ENCODE measurements around the gene HOXC6.

HOXC6 gene

DNA sequence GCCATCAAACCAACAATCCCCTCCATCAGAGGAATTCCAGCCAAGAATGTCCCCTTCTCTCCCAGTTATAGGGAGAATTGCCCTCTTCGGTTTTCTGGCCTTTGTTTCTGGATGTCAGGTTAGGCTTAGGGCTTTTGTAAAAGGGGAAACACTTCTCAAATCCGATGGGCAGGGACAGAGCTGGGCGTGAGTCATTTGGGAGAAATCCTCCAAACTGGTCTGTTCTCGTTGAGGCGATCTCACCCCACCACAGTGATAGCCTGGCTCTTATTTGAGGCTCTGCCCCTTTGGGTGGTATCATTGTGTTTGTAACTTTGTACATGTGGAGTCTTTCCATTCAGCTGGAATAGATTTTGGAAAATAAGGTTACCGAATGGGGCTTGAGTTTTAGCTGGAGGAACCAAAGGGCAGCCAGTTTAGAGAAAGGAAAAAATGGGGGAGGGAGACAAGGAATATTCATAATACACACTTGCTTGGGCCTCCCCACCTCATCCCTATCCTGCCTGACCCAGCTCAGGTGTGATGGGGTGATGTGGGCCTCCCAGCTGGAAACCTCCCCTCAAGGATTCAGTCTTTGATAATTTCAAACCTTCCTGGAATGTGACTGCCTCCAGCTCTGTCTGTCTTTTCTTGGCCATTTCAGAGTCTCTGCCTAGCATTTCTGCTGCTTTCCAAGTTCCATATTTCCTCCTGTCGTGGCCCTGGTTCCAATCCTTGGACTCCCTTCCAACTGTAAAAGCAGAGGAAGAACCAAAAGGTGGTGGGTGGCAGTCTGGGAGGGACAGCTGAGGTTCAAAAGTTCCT, 32.9 kb downstream of the HOXC6 start:
- DNase-seq (ENCODE audit: low spot score) = no peak
- TF ChIP-seq, protein P1, sequence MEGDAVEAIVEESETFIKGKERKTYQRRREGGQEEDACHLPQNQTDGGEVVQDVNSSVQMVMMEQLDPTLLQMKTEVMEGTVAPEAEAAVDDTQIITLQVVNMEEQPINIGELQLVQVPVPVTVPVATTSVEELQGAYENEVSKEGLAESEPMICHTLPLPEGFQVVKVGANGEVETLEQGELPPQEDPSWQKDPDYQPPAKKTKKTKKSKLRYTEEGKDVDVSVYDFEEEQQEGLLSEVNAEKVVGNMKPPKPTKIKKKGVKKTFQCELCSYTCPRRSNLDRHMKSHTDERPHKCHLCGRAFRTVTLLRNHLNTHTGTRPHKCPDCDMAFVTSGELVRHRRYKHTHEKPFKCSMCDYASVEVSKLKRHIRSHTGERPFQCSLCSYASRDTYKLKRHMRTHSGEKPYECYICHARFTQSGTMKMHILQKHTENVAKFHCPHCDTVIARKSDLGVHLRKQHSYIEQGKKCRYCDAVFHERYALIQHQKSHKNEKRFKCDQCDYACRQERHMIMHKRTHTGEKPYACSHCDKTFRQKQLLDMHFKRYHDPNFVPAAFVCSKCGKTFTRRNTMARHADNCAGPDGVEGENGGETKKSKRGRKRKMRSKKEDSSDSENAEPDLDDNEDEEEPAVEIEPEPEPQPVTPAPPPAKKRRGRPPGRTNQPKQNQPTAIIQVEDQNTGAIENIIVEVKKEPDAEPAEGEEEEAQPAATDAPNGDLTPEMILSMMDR (IDR thresholded peaks at IDR 0.05; ENCODE audit: extremely low read depth, missing control alignments) = no peak

DNA sequence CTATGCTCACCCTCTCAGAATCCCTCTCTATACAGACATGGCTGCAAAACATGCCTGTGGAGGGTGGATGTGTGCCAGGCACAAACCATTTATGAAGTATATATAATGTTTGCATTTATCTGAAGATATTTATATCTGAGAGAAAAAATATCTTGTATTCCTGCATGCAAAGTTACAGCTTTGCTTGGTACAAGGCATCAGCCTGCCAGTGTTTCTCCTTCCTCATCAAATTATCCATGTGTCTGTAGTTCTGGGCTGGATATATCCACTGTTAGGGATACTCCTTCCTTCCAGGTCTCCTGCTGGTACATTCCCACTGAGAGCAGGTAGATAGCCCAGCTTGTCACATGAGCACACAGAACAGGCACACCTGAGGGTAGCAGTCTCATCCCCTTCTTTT, 37.4 kb downstream of the HOXC6 start:
- DNase-seq (ENCODE audit: low spot score) = no peak
- TF ChIP-seq, protein P1 (IDR thresholded peaks at IDR 0.05; ENCODE audit: extremely low read depth, missing control alignments) = no peak

DNA sequence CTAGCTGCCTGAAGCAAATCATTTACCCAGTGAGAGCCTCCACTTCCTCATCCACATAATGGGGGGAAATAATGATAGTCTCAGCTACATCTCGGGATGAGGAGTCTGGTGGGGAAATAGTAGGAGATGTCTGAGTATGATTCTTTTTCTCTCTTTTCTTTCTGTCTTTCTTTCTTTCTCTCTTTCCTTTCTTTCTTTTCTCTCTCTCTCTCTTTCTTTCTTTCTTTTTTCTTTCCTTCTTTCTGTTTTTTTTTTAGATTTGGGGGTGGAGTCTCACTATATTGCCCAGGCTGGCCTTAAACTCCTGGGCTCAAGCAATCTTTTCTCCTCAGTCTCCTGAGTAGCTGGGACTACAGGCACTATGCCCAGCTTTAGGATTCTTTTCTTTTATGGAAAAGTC, 38.2 kb downstream of the HOXC6 start:
- DNase-seq (ENCODE audit: low spot score) = no peak
- TF ChIP-seq, protein P1 (IDR thresholded peaks at IDR 0.05; ENCODE audit: extremely low read depth, missing control alignments) = no peak

DNA sequence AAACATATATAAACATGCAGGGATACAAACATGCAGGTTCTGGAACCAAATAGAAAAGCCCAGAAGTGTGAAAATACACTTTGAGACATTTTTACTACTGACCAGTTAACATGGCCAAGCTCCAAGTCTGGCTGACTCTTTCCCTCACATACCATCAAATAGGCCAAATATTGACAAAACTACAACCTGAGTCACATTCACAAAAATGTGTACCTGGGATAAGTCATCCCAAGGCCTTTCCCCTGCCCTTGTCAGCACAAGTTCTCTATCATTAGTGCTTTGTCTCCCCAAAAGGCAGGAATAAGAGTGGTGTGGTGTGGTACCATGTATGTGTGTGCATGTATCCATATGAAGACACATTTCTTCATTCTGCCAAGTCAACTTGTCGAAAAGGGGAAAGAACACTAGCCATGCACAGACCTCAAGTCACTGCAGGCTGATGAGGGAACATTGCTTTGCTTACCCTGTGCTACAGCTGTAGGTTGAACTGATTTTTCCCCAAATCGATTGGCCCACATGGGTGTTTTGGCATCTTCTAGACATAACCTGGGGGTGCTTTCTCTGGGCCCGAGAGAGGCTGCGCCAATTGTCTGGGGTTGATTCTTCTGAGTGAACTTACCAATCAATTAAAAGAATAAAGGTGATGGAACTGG, 40.3 kb downstream of the HOXC6 start:
- TF ChIP-seq, protein P1 (IDR thresholded peaks at IDR 0.05; ENCODE audit: extremely low read depth, missing control alignments) = no peak

DNA sequence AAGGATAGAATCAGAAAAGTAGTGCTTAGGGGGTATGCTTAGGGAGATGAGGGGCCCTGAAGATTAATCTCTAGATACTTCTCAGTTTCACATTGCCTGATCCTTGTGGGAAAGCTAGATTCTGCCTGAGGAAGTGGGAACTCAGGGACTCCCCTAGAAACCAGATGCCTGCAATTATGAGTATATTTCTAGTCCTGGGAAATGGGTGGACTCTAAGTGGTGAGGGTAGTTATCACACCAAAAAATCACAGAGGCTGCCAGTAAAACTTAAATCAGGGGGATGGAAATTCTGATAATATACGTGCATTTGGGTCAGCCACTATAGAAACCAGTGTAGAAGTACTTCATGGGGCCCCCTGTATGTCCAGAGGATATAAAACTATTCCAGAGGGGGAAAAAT, 43.7 kb downstream of the HOXC6 start:
- DNase-seq (ENCODE audit: low spot score) = no peak
- TF ChIP-seq, protein P1 (IDR thresholded peaks at IDR 0.05; ENCODE audit: extremely low read depth, missing control alignments) = no peak

More for the DNA sequence above, 40.3 kb downstream of the HOXC6 start:
- no peak for DNase-seq (ENCODE audit: low spot score)

DNA sequence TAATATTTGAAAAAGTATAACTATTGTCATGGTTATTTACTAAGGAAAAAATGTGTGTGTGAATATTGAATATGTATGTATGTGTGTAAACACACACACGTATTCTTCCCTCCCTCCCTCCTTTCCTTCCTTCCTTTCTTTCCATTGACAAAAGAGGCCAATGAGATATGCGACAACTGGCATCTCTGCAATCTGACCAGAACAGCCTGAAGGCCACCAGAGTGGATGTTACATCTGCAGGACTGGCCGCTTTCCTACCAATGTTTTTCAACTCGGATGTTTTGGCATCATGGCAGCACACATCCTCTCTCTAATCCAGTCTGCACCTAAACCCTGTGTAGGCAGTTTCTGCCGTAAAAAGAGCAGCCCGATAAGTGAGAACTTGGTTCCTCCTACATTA, 46.1 kb downstream of the HOXC6 start:
- TF ChIP-seq, protein P1 (IDR thresholded peaks at IDR 0.05; ENCODE audit: extremely low read depth, missing control alignments) = no peak
- no peak for DNase-seq (ENCODE audit: low spot score)

DNA sequence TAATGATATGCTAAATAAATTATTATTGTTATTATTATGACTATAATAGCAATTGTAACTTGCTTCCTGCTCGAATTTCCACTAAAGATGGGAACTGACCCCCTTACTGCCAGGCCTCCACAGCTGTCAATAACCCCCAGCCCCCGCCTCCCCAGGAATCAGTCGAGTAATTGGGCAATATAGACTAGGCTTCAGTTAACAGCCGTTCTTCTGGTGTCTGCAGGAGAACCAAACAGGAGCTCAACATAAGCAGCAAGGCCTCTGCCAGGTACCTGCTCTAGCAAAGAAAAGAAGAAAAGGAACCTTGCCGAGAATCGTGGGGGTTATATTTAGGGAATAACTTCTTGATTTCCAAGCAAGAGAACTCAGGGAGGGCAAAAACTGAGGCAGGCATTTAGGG, 47.2 kb downstream of the HOXC6 start:
- TF ChIP-seq, protein P1 (IDR thresholded peaks at IDR 0.05; ENCODE audit: extremely low read depth, missing control alignments) = no peak
- DNase-seq (ENCODE audit: low spot score) = no peak
